Endothelial cell of umbilical vein (primary cell): ENCODE data around the gene CHCHD4. TPM values are rescaled to one million over a fixed set of nuclear protein-coding genes. Genes with fewer than 3 reads are reported as not detected.

Source experiments
- BruUV-seq: library from RNA; stranded (reverse); fragments of 400-500 nt; replicated peaks from 2 replicates; lab custom pipeline; 2021; lab: Mats Ljungman, UMichigan
- CTCF ChIA-PET: fragments of 300-600, 350-600 bp; sonication (Branson Sonifier 250); formaldehyde crosslinking; loops from one replicate; lab custom pipeline; 2021; ENCODE audit warnings: antibody characterized with exemption, inconsistent platforms; lab: Charles Lee
- POLR2A ChIA-PET: fragments of 300-600, 350-600 bp; sonication (Branson Sonifier 250); formaldehyde crosslinking; loops from one replicate; lab custom pipeline; 2021; ENCODE audit warnings: antibody characterized with exemption, inconsistent platforms; lab: Charles Lee
- DNase-seq: peaks from one replicate; pipeline ENCODE4 v3.0.0-alpha.2; 2011; ENCODE audit warnings: low read depth, low spot score
- FAIRE-seq: peaks from 2 replicates; lab custom pipeline; 2011; peaks lifted over from hg19 to GRCh38; lab: Jason Lieb, UNC
- H2AFZ ChIP-seq: 2 replicates; pipeline ENCODE4 v1.6.0; 2012; ENCODE audit warnings: low read depth, low read length, control low read depth, inconsistent platforms
- H3K27ac ChIP-seq: 2 replicates; pipeline ENCODE4 v1.5.1; 2011; ENCODE audit warnings: low read depth, mild to moderate bottlenecking, control low read depth, low read length, moderate library complexity; ENCODE audit not compliant: insufficient read depth
- H3K27me3 ChIP-seq, 2 experiments: 2 replicates each; pipeline versions ENCODE4 v1.6.0 to v1.6.1; 2011; ENCODE audit warnings: low read length in 2 of 2, mixed read lengths in 1 of 2; ENCODE audit not compliant: control insufficient read depth in 2 of 2, insufficient read depth in 2 of 2
- H3K36me3 ChIP-seq, 2 experiments: 2 replicates in 1 of 2; 3 replicates in 1 of 2; pipeline ENCODE4 v1.5.1; 2011; ENCODE audit warnings: low read length in 2 of 2, mild to moderate bottlenecking in 1 of 2, moderate library complexity in 1 of 2; ENCODE audit not compliant: control insufficient read depth in 2 of 2, insufficient read depth in 2 of 2; ENCODE audit errors: extremely low read depth in 1 of 2
- H3K4me1 ChIP-seq: 3 replicates; pipeline ENCODE4 v1.5.1; 2011; ENCODE audit warnings: mild to moderate bottlenecking, low read length; ENCODE audit not compliant: control insufficient read depth, insufficient read depth; ENCODE audit errors: extremely low read depth
- H3K4me2 ChIP-seq: 2 replicates; pipeline ENCODE4 v1.6.1; 2011; ENCODE audit warnings: low read length, control low read depth, mixed read lengths; ENCODE audit not compliant: insufficient read depth
- H3K4me3 ChIP-seq, 3 experiments: fragments of 200-600 bp in 1 of 3; sonication (generic), shearing (Covaris generic) in 1 of 3; replicated peaks in 1 of 3; 2 replicates each; pipeline ENCODE4 v1.5.1; 2011 to 2016; ENCODE audit warnings: control low read depth in 3 of 3, low read length in 3 of 3, mild to moderate bottlenecking in 2 of 3, inconsistent platforms in 1 of 3, low read depth in 1 of 3, moderate library complexity in 1 of 3; ENCODE audit not compliant: insufficient read depth in 1 of 3
- H3K79me2 ChIP-seq: 2 replicates; pipeline ENCODE4 v1.6.0; 2012; ENCODE audit warnings: low read length, inconsistent platforms; ENCODE audit not compliant: control insufficient read depth, insufficient read depth
- H3K9ac ChIP-seq: replicated peaks from 2 replicates; pipeline ENCODE3; 2011; ENCODE audit warnings: low read length, control low read depth; ENCODE audit not compliant: insufficient read depth; ENCODE audit errors: extremely low read depth
- H3K9me1 ChIP-seq: replicated peaks from 3 replicates; pipeline ENCODE4 v1.6.0; 2011; ENCODE audit warnings: mild to moderate bottlenecking, low read length; ENCODE audit not compliant: control insufficient read depth, insufficient read depth; ENCODE audit errors: extremely low read depth
- H3K9me3 ChIP-seq: replicated peaks from 2 replicates; pipeline ENCODE4 v1.5.1; 2012; ENCODE audit warnings: low read length, inconsistent platforms; ENCODE audit not compliant: control insufficient read depth, insufficient read depth
- H4K20me1 ChIP-seq: replicated peaks from 2 replicates; pipeline ENCODE3; 2011; ENCODE audit warnings: mild to moderate bottlenecking, low read length; ENCODE audit not compliant: control insufficient read depth, insufficient read depth; ENCODE audit errors: extremely low read depth
- EZH2 ChIP-seq: IDR thresholded peaks from 2 replicates; pipeline ENCODE4 v1.6.1; 2012; ENCODE audit warnings: borderline replicate concordance, low read depth, mild to moderate bottlenecking, moderate library complexity, low read length, inconsistent platforms; ENCODE audit not compliant: severe bottlenecking
- FOS ChIP-seq: IDR thresholded peaks from 2 replicates; pipeline ENCODE4 v1.6.1; 2011; ENCODE audit warnings: mild to moderate bottlenecking, low read length, moderate library complexity, borderline replicate concordance; ENCODE audit not compliant: insufficient read depth
- GATA2 ChIP-seq: IDR thresholded peaks from 2 replicates; pipeline ENCODE4 v1.7.0; 2011; ENCODE audit warnings: low read depth, mild to moderate bottlenecking, moderate library complexity, mixed read lengths, low read length; ENCODE audit not compliant: insufficient read length, insufficient read depth
- JUN ChIP-seq: IDR thresholded peaks from 2 replicates; pipeline ENCODE4 v1.6.1; 2011; ENCODE audit warnings: borderline replicate concordance, low read depth; ENCODE audit not compliant: insufficient read length, insufficient read depth
- MAX ChIP-seq: IDR thresholded peaks from 2 replicates; pipeline ENCODE4 v1.6.1; 2011; ENCODE audit not compliant: insufficient read depth, insufficient read length
- MYC ChIP-seq: IDR thresholded peaks from one replicate; pipeline ENCODE4 v1.6.1; 2011; ENCODE audit warnings: mild to moderate bottlenecking, low read depth, low read length
- POLR2A ChIP-seq: IDR thresholded peaks from 2 replicates; pipeline ENCODE4 v1.6.1; 2012; ENCODE audit warnings: low read depth, mild to moderate bottlenecking, control low read depth, low read length
- POLR2AphosphoS5 ChIP-seq: IDR thresholded peaks from 2 replicates; pipeline ENCODE4 v1.6.1; 2012; ENCODE audit warnings: low read depth, mild to moderate bottlenecking, control low read depth, low read length, moderate library complexity; ENCODE audit not compliant: insufficient read depth
- dilution Hi-C: fragments of 300-500 bp; cut with MboI; formaldehyde crosslinking; loops from one replicate; pipeline ENCODE4 v1.15.0; 2019; ENCODE audit warnings: low sequenced_read_pairs; ENCODE audit not compliant: extremely low pct_ligation_motif_present
- intact Hi-C: fragments of 100-400 bp; cut with micrococcal nuclease; formaldehyde crosslinking; loops from one replicate; pipeline ENCODE4 v1.10.0; 2022
- polyA plus RNA-seq, 4 experiments: library from polyadenylated mRNA; depleted of rRNA in 3 of 4; stranded (reverse) in 3 of 4; unstranded in 1 of 4; fragments of >200 nt; gene quantifications; 2 replicates each; pipeline versions ENCODE4 v1.2.1 to v1.2.3, GENCODE V29; 2011 to 2012; ENCODE audit warnings: missing spikeins in 1 of 4
- total RNA-seq: library from RNA; stranded (reverse); gene quantifications from 2 replicates; pipeline ENCODE4 v1.2.3, GENCODE V29; 2021
- TF ChIP-seq, protein P1 (sequence below), 2 donors: IDR thresholded peaks; 1 replicate in 1 of 2; 2 replicates in 1 of 2; pipeline ENCODE4 v1.5.1; 2011; ENCODE audit warnings: low read length in 2 of 2, mild to moderate bottlenecking in 2 of 2, moderate library complexity in 2 of 2, control low read depth in 1 of 2, inconsistent platforms in 1 of 2, low read depth in 1 of 2; ENCODE audit not compliant: insufficient read depth in 1 of 2; ENCODE audit errors: extremely low read depth in 1 of 2

Gene CHCHD4
- total and polyA plus RNA-seq, 2 donors (not counting 3 experiments of a cell fraction or from before 2014, with no cell fraction given): 8.5 to 13.6 TPM

DNA sequence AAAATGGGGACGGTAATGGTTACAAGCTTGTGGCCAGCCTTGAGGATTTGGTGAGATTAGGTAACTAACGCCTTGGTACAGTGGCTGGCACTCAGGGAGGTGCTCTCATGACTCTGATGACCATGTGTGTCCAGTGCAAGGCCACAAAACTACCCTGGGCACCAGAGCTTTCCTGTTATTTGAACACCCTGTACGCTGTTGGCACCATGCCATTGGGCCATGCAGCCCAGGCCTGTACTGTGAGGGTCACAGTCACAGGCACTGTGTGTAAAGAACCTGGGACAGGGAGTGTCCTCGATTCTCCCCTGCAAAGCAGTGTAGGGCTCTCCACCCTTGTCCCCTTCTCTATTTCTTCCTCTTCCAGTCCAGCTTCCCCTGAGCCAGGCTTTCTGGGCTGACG is 6.5 kb upstream of the CHCHD4 start:
- ChIA-PET CTCF (no interaction called here), POLR2A (no interaction called here)
- dilution Hi-C loops (no loop called here), intact Hi-C loops (no loop called here)
- Histone ChIP-seq H2AFZ (no peak overlapping the region), H3K4me2 (no peak overlapping the region), H3K9me1 (no peaks in the 10 kb centered on the region), H3K27me3 (no peaks in the 10 kb centered on the region), H3K79me2 (peaks cover 31% of the 10 kb centered on the region), H3K27ac (no peak overlapping the region), H3K9me3 (no peaks in the 10 kb centered on the region), H3K4me3 (no peak overlapping the region), H3K4me1 (peaks cover 9% of the 10 kb centered on the region), H4K20me1 (no peaks in the 10 kb centered on the region), H3K9ac (no peak overlapping the region), H3K36me3 (peaks cover 8 to 49% of the 10 kb centered on the region in 2 experiments)
- FAIRE-seq (no peak), DNase-seq (no peak)
- BruUV-seq: no TSS peak
- TF ChIP-seq GATA2 (no peak), FOS (no peak), MYC (no peak), POLR2AphosphoS5 (no peak), EZH2 (no peak), MAX (no peak), POLR2A (no peak), JUN (no peak)
- TF ChIP-seq, protein P1, sequence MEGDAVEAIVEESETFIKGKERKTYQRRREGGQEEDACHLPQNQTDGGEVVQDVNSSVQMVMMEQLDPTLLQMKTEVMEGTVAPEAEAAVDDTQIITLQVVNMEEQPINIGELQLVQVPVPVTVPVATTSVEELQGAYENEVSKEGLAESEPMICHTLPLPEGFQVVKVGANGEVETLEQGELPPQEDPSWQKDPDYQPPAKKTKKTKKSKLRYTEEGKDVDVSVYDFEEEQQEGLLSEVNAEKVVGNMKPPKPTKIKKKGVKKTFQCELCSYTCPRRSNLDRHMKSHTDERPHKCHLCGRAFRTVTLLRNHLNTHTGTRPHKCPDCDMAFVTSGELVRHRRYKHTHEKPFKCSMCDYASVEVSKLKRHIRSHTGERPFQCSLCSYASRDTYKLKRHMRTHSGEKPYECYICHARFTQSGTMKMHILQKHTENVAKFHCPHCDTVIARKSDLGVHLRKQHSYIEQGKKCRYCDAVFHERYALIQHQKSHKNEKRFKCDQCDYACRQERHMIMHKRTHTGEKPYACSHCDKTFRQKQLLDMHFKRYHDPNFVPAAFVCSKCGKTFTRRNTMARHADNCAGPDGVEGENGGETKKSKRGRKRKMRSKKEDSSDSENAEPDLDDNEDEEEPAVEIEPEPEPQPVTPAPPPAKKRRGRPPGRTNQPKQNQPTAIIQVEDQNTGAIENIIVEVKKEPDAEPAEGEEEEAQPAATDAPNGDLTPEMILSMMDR (IDR thresholded peaks at IDR 0.05; ENCODE audit: extremely low read depth in 1 of 2, insufficient read depth in 1 of 2, low read depth in 1 of 2, low read length in 2 of 2): no peak
